GM12878 (cell line): ENCODE measurements around the gene DCPS. TPM values are rescaled to one million over a fixed set of nuclear protein-coding genes. Genes with fewer than 3 reads are reported as not detected.

ENCODE experiments used
- HSF1 ChIP-seq: fragments of 150-350 bp; IDR thresholded peaks from 2 replicates; pipeline ENCODE4 v1.6.1; 2014; ENCODE audit warnings: mild to moderate bottlenecking, low read depth, low read length
- SIX5 ChIP-seq: IDR thresholded peaks from 2 replicates; pipeline ENCODE4 v1.6.1; 2011; ENCODE audit warnings: mild to moderate bottlenecking, low read depth, low read length, moderate library complexity; ENCODE audit not compliant: severe bottlenecking
- polyA plus RNA-seq, 11 experiments: library from polyadenylated mRNA; depleted of rRNA in 4 of 11; unstranded in 6 of 11; stranded (reverse) in 5 of 11; fragments of >200 nt; fragmentation: Nextera tagmentation in 4 of 11; fragmentation: Illumina TruSeq in 1 of 11; extraction: Ambion mirVana in 4 of 11; extraction: Trizol in 1 of 11; gene quantifications; 1 replicate in 1 of 11; 2 replicates in 10 of 11; pipeline versions ENCODE4 v1.2.1 to v1.2.3, GENCODE V29; 2011 to 2016; ENCODE audit warnings: inconsistent platforms in 2 of 11, missing spikeins in 2 of 11, low read depth in 1 of 11
- total RNA-seq, 4 experiments: library from RNA; depleted of rRNA in 3 of 4; stranded (reverse); fragments of >200 nt in 3 of 4; fragmentation: Illumina TruSeq in 1 of 4; extraction: Trizol in 1 of 4; gene quantifications; 2 replicates each; pipeline versions ENCODE4 v1.2.1 to v1.2.3, GENCODE V29; 2013 to 2021
- TF ChIP-seq, protein P1 (sequence below): IDR thresholded peaks from 2 replicates; pipeline ENCODE4 v1.6.1; 2012; ENCODE audit warnings: improper control_type of control experiment, low read depth, low read length; ENCODE audit not compliant: insufficient replicate concordance
- TF ChIP-seq, protein P2 (sequence below): IDR thresholded peaks from 2 replicates; pipeline ENCODE4 v1.6.1; 2011; ENCODE audit warnings: mild to moderate bottlenecking, low read depth, low read length, moderate library complexity; ENCODE audit not compliant: insufficient replicate concordance

The DCPS gene
- total and polyA plus RNA-seq, 10 of the 15 experiments (the other 5 are each of a cell fraction or from before 2014, with no cell fraction given) = 23.5 to 101 (median 67.4) TPM

- TF ChIP-seq, protein P1, sequence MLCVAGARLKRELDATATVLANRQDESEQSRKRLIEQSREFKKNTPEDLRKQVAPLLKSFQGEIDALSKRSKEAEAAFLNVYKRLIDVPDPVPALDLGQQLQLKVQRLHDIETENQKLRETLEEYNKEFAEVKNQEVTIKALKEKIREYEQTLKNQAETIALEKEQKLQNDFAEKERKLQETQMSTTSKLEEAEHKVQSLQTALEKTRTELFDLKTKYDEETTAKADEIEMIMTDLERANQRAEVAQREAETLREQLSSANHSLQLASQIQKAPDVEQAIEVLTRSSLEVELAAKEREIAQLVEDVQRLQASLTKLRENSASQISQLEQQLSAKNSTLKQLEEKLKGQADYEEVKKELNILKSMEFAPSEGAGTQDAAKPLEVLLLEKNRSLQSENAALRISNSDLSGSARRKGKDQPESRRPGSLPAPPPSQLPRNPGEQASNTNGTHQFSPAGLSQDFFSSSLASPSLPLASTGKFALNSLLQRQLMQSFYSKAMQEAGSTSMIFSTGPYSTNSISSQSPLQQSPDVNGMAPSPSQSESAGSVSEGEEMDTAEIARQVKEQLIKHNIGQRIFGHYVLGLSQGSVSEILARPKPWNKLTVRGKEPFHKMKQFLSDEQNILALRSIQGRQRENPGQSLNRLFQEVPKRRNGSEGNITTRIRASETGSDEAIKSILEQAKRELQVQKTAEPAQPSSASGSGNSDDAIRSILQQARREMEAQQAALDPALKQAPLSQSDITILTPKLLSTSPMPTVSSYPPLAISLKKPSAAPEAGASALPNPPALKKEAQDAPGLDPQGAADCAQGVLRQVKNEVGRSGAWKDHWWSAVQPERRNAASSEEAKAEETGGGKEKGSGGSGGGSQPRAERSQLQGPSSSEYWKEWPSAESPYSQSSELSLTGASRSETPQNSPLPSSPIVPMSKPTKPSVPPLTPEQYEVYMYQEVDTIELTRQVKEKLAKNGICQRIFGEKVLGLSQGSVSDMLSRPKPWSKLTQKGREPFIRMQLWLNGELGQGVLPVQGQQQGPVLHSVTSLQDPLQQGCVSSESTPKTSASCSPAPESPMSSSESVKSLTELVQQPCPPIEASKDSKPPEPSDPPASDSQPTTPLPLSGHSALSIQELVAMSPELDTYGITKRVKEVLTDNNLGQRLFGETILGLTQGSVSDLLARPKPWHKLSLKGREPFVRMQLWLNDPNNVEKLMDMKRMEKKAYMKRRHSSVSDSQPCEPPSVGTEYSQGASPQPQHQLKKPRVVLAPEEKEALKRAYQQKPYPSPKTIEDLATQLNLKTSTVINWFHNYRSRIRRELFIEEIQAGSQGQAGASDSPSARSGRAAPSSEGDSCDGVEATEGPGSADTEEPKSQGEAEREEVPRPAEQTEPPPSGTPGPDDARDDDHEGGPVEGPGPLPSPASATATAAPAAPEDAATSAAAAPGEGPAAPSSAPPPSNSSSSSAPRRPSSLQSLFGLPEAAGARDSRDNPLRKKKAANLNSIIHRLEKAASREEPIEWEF = no peak
- TF ChIP-seq HSF1 = no peak
- TF ChIP-seq, protein P2, sequence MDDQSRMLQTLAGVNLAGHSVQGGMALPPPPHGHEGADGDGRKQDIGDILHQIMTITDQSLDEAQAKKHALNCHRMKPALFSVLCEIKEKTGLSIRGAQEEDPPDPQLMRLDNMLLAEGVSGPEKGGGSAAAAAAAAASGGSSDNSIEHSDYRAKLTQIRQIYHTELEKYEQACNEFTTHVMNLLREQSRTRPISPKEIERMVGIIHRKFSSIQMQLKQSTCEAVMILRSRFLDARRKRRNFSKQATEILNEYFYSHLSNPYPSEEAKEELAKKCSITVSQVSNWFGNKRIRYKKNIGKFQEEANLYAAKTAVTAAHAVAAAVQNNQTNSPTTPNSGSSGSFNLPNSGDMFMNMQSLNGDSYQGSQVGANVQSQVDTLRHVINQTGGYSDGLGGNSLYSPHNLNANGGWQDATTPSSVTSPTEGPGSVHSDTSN = no peak
- TF ChIP-seq SIX5 = no peak
These were observed 88.8 kb downstream of the DCPS start (continued) for GRCh38 chr11:126392633-126393013.
